SK-N-DZ (cell line): ENCODE data around the gene TRABD2B.
"Not testable (repeated sequence)": the region's sequence is repeated elsewhere in the genome, so short reads cannot be mapped to it uniquely, and the experiment has no call there.

Source experiments
- DNase-seq: peaks from one replicate; pipeline ENCODE4 v3.0.0-alpha.2; 2015; ENCODE audit warnings: low spot score

The TRABD2B gene

GRCh38 chr1:47967864-47968555 lies 29.2 kb downstream of the TRABD2B start:
- no peak for DNase-seq

- DNase-seq: no peak
Measured at GRCh38 chr1:47965816-47966215, 31.4 kb downstream of the TRABD2B start.

- no peak for DNase-seq
Measured at GRCh38 chr1:47964636-47965035, 32.5 kb downstream of the TRABD2B start.

GRCh38 chr1:47963568-47964358 lies 33.4 kb downstream of the TRABD2B start:
- DNase-seq: no peak

GRCh38 chr1:47962750-47963492 lies 34.3 kb downstream of the TRABD2B start:
- DNase-seq: peak; percentile 32

- DNase-seq: not testable (repeated sequence)
Measured at GRCh38 chr1:47961835-47962234, 35.4 kb downstream of the TRABD2B start.

GRCh38 chr1:47956491-47956890 lies 40.7 kb downstream of the TRABD2B start:
- not testable (repeated sequence) for DNase-seq

GRCh38 chr1:47953661-47954060 lies 43.5 kb downstream of the TRABD2B start:
- DNase-seq: no peak

GRCh38 chr1:47951545-47952235 lies 45.5 kb downstream of the TRABD2B start:
- no peak for DNase-seq

GRCh38 chr1:47951026-47951425 lies 46.2 kb downstream of the TRABD2B start:
- no peak for DNase-seq

- DNase-seq: no peak
Measured at GRCh38 chr1:47950471-47950870, 46.7 kb downstream of the TRABD2B start.

GRCh38 chr1:47948126-47948525 lies 49.1 kb downstream of the TRABD2B start:
- peak; percentile 49 for DNase-seq

GRCh38 chr1:47947531-47947930 lies 49.7 kb downstream of the TRABD2B start:
- no peak for DNase-seq

- DNase-seq: no peak
Measured at GRCh38 chr1:47944561-47944960, 52.6 kb downstream of the TRABD2B start.

GRCh38 chr1:47942240-47942629 lies 55.0 kb downstream of the TRABD2B start:
- no peak for DNase-seq

- no peak for DNase-seq
Measured at GRCh38 chr1:47941609-47942239, 55.5 kb downstream of the TRABD2B start.

GRCh38 chr1:47940779-47941178 lies 56.4 kb downstream of the TRABD2B start:
- no peak for DNase-seq

- DNase-seq: no peak
Measured at GRCh38 chr1:47940326-47940725, 56.9 kb downstream of the TRABD2B start.

- no peak for DNase-seq
Measured at GRCh38 chr1:47938520-47938919, 58.7 kb downstream of the TRABD2B start.

- DNase-seq: no peak
Measured at GRCh38 chr1:47937586-47938254, 59.5 kb downstream of the TRABD2B start.
